Measurements from ENCODE around the gene NR3C1. TPM values are rescaled to one million over a fixed set of nuclear protein-coding genes. Genes with fewer than 3 reads are reported as not detected.
"Not testable (repeated sequence)": the region's sequence is repeated elsewhere in the genome, so short reads cannot be mapped to it uniquely, and the experiment has no call there.

Gene NR3C1
- polyA plus RNA-seq, 1 donor from 2014 or later, result 2.3 TPM

DNA sequence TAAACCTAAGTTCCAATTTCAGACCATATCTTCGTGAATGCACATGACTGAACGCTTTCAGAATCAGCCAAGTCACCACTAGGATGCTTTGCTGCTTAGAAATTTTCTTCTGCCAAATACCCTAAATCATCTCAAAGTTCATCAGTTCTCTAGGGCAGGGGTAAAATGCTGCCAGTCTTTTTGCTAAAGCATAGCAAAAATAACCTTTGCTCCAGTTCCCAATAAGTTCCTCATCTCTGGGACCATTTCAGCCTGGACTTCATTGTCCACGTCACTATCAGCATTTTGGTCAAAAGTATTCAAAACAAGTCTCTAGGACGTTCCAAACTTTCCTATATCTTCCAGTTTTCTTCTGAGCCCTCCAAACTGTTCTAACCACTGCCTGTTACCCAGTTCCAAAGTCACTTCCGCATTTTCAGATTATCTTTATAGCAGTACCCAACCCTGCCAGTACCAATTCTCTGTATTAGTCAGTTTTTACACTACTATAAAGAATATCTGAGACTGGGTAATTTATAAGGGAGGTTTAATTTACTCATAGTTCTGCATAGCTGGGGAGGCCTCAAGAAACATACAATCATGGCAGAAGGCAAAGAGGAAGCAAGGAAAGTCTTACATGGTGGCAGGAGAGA lies 74.8 kb downstream of the NR3C1 start:
- H3K9me3 ChIP-seq (ENCODE audit: low read length), result peaks cover 4% of the 10 kb centered on the region
- H3K9ac ChIP-seq (ENCODE audit: low read length), result no peak overlapping the region
- no peak overlapping the region for H2AFZ ChIP-seq (ENCODE audit: low read depth, low read length)
- no peaks in the 10 kb centered on the region for H3K36me3 ChIP-seq (ENCODE audit: insufficient read depth, low read length)
- no peak for TF ChIP-seq TAF1 (IDR thresholded peaks at IDR 0.05; ENCODE audit: low read depth)
- TF ChIP-seq MXI1 (conservative IDR thresholded peaks at IDR 0.05; ENCODE audit: poor library complexity, severe bottlenecking), result no peak
- no peak for TF ChIP-seq POLR2AphosphoS5 (IDR thresholded peaks at IDR 0.05)
- TF ChIP-seq, protein P1, sequence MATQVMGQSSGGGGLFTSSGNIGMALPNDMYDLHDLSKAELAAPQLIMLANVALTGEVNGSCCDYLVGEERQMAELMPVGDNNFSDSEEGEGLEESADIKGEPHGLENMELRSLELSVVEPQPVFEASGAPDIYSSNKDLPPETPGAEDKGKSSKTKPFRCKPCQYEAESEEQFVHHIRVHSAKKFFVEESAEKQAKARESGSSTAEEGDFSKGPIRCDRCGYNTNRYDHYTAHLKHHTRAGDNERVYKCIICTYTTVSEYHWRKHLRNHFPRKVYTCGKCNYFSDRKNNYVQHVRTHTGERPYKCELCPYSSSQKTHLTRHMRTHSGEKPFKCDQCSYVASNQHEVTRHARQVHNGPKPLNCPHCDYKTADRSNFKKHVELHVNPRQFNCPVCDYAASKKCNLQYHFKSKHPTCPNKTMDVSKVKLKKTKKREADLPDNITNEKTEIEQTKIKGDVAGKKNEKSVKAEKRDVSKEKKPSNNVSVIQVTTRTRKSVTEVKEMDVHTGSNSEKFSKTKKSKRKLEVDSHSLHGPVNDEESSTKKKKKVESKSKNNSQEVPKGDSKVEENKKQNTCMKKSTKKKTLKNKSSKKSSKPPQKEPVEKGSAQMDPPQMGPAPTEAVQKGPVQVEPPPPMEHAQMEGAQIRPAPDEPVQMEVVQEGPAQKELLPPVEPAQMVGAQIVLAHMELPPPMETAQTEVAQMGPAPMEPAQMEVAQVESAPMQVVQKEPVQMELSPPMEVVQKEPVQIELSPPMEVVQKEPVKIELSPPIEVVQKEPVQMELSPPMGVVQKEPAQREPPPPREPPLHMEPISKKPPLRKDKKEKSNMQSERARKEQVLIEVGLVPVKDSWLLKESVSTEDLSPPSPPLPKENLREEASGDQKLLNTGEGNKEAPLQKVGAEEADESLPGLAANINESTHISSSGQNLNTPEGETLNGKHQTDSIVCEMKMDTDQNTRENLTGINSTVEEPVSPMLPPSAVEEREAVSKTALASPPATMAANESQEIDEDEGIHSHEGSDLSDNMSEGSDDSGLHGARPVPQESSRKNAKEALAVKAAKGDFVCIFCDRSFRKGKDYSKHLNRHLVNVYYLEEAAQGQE (IDR thresholded peaks at IDR 0.05; ENCODE audit: borderline replicate concordance), result no peak
- no peak for TF ChIP-seq RAD21 (conservative IDR thresholded peaks at IDR 0.05)
- no peak for TF ChIP-seq CTCF (IDR thresholded peaks at IDR 0.05; ENCODE audit: poor library complexity, severe bottlenecking)
- no peaks in the 10 kb centered on the region for H3F3A ChIP-seq (ENCODE audit: insufficient read depth, low read length, poor library complexity, severe bottlenecking)
- H3K4me2 ChIP-seq (ENCODE audit: low read length), result no peak overlapping the region
- no peaks in the 10 kb centered on the region for H3K79me2 ChIP-seq (replicated peaks; ENCODE audit: insufficient read depth, low read length)
- H3K4me3 ChIP-seq (ENCODE audit: low read length), result no peak overlapping the region
- no peaks in the 10 kb centered on the region for H3K9me2 ChIP-seq (ENCODE audit: insufficient read depth, low read length)
- H4K20me1 ChIP-seq (ENCODE audit: insufficient read depth), result no peaks in the 10 kb centered on the region
- H3K27ac ChIP-seq (ENCODE audit: low read length), result no peak overlapping the region
- H3K27me3 ChIP-seq (ENCODE audit: insufficient read depth, low read depth, low read length), result no peaks in the 10 kb centered on the region

- not testable (repeated sequence) for H2AFZ ChIP-seq (ENCODE audit: low read depth, low read length); H3K4me2 ChIP-seq (ENCODE audit: low read length); H3F3A ChIP-seq (ENCODE audit: insufficient read depth, low read length, poor library complexity, severe bottlenecking); H3K9me2 ChIP-seq (ENCODE audit: insufficient read depth, low read length); H3K79me2 ChIP-seq (replicated peaks; ENCODE audit: insufficient read depth, low read length); H3K27me3 ChIP-seq (ENCODE audit: insufficient read depth, low read depth, low read length); H3K36me3 ChIP-seq (ENCODE audit: insufficient read depth, low read length); H3K4me3 ChIP-seq (ENCODE audit: low read length); H4K20me1 ChIP-seq (ENCODE audit: insufficient read depth); H3K27ac ChIP-seq (ENCODE audit: low read length); H3K9ac ChIP-seq (ENCODE audit: low read length); H3K9me3 ChIP-seq (ENCODE audit: low read length)
Measured at GRCh38 chr5:143325086-143325485, 78.4 kb downstream of the NR3C1 start.

GRCh38 chr5:143322931-143323630 lies 80.4 kb downstream of the NR3C1 start:
- not testable (repeated sequence) for H2AFZ ChIP-seq (ENCODE audit: low read depth, low read length); H3K27ac ChIP-seq (ENCODE audit: low read length); H3K9me2 ChIP-seq (ENCODE audit: insufficient read depth, low read length); H3F3A ChIP-seq (ENCODE audit: insufficient read depth, low read length, poor library complexity, severe bottlenecking); H4K20me1 ChIP-seq (ENCODE audit: insufficient read depth); H3K4me2 ChIP-seq (ENCODE audit: low read length); H3K79me2 ChIP-seq (replicated peaks; ENCODE audit: insufficient read depth, low read length); H3K9me3 ChIP-seq (ENCODE audit: low read length); H3K9ac ChIP-seq (ENCODE audit: low read length); H3K36me3 ChIP-seq (ENCODE audit: insufficient read depth, low read length); H3K27me3 ChIP-seq (ENCODE audit: insufficient read depth, low read depth, low read length); H3K4me3 ChIP-seq (ENCODE audit: low read length)

Measured in neural cell (in vitro differentiated cells).